ENCODE data around the gene ZFP36L2. TPM values are rescaled to one million over a fixed set of nuclear protein-coding genes. Genes with fewer than 3 reads are reported as not detected.

Gene ZFP36L2
- total RNA-seq, 1 donor from 2014 or later = 209 TPM

DNA sequence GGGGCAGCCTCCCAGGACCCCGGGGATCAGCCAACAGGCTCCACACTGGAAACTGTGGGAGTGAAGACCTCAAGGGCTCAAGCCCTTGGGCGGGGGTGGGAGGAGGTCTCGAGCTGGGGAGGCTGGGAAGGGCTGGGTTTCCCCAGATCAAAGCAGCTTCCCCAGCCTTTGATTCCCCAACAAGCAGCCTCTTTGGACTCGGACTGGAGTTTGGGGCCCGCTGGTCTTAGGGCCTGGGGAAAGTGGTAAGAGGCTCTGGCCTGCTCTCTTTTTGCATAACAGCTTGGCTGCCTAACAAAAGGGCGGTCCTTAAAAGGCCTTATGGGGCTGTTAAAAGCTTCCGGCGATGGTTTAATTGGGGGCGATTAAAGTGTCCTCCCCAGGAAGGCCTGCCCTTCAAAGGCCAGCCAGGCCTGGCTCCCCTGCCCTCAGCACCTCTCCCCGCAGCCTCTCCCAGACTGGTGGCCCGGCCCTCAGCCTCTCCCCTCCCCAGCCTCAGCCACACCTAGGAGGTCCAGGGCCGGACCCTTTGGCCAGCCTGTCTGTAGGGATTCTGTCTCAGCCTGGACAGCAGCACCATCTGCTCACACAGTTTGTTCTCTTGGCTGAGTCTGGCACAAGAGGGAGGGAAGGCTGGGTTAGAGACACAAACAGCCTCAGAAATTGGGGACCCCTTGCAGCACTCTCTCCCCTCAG, 39.6 kb downstream of the ZFP36L2 start:
- DNase-seq (ENCODE audit: low spot score) = no peak

DNA sequence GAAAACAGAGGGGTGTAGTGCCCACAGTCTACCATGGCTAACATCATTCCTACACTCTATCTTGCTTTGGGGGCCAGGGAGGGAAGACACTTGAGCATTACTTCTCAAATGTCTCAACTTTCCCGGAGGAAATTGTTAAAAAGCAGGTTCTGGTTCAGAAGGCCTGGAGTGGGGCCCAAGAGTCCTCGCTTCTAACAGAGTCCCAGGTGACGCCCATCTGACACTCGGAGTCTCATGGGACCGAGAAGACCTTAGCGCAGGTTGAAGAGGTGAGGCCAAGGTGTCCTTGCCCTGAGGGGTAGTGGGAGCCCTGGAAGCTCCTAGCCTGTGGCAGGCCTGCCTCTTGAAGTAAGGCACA, 40.1 kb downstream of the ZFP36L2 start:
- no peak for DNase-seq (ENCODE audit: low spot score)

DNA sequence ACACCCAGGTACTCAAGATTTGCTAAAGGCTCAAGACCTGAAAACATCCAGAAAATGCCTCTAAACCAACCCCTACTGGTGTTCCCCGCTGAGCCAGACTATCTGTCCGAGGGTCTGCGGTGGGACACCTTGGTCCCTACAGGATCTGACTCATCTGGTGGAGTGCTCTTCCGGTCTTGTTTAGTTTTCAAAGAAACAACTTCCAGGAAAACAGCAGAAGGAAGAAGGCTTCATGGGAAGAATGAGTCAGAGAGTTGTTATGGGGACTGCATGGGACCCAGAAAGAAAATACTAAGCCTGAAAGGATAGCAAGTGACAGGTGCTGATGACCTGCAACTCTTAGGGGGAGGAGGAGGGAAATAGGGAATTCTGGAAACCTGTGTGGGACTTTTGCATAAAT, 41.3 kb downstream of the ZFP36L2 start:
- no peak for DNase-seq (ENCODE audit: low spot score)

DNA sequence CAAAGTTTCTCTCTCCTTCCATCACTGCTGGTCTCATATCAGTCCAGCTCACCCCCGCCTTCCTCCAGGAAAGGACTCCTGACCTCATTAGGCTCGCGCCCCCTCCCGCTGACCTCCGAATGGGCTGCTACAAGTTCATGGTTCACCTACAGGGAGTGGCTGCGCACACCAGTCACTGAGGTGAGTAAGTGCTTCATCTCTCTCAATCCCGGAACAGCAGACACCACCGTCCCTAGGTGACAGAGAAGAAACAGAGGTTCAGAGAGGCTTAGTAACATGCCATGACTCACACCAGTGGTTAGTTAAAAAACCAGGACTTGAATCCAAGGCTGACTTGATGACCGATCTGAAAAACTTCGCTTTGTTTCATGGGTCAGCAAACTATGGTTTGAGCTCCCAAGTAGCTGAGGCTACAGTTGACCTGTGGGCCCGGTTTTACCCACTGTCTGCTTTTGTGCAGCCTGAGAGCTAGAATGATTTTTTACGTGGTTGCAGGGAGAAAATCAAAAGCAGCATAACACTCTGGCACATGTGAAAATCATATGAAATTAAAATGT, 42.0 kb downstream of the ZFP36L2 start:
- no peak for DNase-seq (ENCODE audit: low spot score)

DNA sequence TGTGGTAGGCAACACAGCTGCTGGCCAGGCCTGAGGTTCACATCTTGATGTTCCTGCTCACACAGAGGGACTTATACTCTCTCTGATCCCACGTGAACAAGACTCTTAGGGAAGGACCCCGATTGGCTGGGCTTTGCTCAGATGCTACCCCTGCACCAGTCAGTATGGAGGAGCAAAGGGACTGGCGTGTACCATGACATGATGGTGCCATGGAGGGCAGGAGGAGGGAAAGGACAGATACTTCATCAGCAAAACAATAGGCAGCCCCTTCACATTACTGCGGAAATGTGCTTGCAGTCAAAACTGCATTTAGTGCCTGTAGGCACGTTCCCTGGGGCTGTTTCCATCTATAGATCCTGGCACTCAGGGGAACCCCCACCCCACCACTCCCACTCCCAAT, 42.7 kb downstream of the ZFP36L2 start:
- DNase-seq (ENCODE audit: low spot score) = no peak

DNA sequence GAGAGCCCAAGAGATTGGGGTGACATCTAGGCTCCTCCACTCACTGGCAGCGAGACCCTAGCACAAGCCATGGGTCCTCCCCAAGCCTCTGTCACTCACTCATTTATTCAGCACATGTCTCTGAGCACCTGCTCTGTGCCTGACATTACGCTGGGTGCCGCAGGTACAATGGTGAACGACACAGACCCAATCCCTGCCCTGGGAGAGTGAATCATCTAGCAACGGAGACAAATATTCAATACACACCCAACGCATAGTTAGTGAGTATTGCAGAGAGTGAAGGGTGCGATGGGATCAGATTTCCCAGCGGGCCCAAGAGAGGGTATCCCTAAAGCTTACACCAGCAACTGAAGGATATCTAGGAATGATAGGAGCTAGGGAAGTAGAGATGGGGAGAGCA, 45.5 kb downstream of the ZFP36L2 start:
- no peak for DNase-seq (ENCODE audit: low spot score)

DNA sequence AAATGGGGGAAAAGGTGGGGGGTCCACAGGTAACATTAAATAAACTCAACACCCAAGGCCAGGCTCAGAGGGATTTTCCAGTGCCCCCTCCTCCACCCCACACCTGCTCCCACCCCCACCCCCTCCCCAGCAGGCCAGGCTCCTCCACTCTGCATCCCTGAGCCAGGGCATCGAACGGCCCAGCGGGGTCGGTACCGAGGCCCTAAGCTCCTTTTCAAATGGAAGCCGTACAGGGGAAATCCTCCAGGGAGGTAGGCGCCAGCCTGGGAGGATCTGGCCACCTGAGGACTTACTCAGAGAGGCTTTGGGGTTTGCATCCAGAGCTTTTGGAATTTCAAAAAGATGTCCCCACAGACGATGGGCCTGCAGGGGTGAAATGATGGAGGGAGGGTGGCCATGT, 46.5 kb downstream of the ZFP36L2 start:
- DNase-seq (ENCODE audit: low spot score) = no peak

DNA sequence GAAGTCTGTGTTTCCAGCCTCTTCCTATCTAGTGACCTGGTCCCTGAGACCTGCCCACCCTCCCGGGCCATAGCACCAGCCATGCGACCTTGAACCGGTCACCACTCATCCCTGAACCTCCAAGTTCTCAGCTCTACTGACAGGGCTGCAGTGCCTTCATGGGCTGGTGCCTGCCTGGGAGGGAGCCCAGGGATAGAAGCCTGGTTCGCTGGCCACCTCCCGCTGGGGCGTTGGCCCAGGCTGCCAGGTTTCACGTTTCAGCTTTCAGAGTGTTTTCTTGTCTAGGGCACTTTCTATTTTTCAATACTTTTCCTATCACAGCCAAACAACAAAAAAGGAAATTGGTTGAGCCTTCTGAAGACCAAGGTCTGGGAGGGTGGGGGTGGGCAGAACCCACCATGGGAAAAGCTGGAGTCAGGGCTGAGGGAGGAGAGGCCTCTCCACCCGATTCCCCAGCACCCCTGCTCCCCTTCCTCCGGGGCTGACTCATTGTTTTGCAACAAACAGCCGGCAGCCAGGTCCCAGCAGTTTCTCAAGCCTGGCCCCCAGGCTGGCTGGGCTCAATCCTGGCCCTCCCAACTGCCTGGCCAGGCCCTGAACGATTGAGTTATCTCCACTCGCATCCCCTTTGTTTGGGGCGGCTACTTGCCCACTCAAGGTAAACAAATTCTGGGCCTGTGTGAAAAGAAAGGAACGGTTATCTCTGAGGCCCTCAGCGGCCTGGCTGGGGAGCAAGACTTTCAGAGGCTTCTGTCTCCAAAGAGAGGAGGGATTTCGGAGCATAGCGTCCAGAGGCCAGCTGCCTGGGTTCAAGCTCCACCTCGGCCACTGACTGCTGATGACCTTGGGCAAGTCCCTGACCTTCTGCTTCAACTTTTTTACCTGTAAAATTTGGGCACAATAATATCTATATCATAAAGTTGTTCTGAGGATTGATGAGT, 47.5 kb downstream of the ZFP36L2 start:
- DNase-seq (ENCODE audit: low spot score) = peak; percentile 62

DNA sequence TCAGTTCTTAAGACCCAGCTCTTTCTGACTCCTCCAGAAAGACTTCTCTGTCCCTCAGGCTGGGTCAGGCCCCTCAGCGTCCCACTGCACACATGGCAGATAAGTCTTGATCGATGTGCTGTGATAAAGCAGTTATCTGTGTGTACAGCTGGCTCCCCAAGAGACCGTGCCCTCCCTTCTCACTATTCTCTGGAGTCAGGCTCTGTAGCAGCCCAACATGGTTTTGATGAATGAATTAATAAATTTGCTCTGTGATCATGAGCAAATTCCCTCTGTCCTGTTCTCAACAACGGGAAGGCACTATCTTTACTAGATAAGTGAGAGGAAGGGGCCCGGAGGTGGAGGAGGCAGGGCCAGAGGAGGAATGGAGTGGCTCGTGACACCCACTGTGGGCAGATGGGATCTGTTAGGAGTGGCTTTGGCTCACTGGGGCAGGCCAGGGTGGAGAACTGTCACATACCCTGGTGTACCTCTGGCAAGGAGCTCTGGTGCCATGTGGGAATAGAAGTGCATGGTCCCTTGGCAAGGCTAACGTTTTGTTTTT, 48.3 kb downstream of the ZFP36L2 start:
- DNase-seq (ENCODE audit: low spot score) = no peak

DNA sequence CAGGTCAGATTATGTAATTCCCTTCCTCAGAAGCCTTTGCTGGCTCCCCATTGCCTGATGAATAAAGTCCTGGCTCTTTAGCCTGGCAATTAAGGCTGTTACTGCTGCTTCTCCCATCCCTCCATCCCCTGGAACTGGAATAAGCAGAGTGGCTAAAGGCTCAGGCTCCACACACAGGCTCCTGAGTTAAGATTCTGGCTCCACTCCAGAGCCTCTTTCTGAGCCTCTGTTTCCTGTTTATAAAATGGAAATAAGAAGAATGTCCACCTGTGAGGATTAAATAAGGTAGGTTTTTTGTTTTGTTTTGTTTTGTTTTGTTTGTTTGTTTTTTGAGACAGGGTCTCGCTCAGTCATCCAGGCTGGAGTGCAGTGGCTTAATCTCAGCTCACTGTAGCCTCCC, 50.0 kb downstream of the ZFP36L2 start:
- DNase-seq (ENCODE audit: low spot score) = no peak

DNA sequence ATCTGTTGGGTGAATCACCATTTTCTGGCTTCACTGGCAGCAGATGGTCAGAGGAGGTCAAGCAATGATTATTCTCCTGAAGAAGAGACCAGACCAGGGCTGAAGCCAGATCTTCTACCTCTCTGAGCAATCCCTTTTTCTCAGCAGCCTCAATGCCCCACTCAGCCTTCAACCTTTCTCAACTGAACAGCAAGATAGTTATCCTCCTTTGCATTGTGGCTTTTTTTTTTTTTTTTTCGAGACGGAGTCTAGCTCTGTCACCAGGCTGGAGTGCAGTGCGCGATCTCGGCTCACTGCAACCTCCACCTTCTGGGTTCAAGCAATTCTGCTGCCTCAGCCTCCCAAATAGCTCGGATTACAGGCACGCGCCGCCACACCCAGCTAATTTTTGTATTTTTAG, 50.5 kb downstream of the ZFP36L2 start:
- no peak for DNase-seq (ENCODE audit: low spot score)

DNA sequence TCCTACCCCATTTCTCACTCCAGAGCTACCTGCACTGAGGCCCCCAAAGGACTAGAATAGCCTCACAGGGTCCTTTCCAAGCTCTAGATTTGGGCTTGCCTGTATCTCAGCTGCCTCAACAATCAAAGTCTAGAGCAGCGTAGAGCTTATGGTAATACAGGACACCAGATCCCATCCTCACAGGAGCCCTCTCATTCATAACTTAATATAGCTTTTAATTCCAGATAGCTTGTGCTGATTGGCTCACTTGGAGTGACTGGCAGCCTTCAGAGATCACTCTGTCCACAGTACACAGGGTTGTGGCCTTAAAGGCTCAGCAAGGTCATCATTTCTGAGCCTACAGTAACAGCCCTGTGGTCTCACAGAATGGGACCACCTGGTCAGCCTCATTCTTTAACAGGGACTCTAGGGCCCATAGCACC, 51.4 kb downstream of the ZFP36L2 start:
- no peak for DNase-seq (ENCODE audit: low spot score)

DNA sequence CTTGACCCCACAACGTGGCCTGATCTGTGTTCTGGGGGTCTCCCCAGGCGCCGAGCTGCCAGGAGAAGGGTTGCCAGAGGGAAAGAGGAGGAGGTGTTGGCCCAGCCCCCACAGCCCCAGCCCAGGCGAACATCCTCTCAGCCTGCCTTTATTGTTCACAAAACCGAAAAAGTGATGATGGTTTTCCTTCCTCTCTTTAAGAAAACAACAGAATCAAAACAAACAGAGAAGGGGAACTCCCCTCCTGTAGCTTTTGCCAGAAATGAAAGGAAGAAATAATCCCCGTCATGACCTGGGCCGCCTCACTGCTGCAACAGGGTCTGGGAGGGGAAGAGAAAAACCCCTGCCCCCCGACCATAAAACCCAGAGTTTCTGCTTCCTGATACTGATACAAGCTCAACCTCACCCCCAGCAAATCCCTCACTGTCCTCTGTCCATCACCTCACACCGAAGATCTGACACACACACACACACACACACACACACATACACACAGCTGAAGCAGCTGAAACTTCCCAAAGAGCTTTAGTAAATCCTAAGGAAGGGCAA, 52.0 kb downstream of the ZFP36L2 start:
- DNase-seq (ENCODE audit: low spot score) = no peak

Data from mucosa of gallbladder (tissue), 1 donor.